Gastrocnemius medialis (tissue), 4 donors: ENCODE data around the gene CACNG1. TPM values are rescaled to one million over a fixed set of nuclear protein-coding genes. Genes with fewer than 3 reads are reported as not detected.

Experiments used
- ATAC-seq, 2 donors: fragments of 150-250 bp; one replicate each; pipeline ENCODE4 v1.9.1; 2016
- DNase-seq, 2 donors: peaks; one replicate each; pipeline ENCODE4 v3.0.0-alpha.2; 2019
- H3K27ac ChIP-seq, 4 donors: fragments of 200-600 bp; sonication (generic); 1 replicate in 1 of 4; 2 replicates in 3 of 4; pipeline ENCODE4 v1.5.1; 2016 to 2018; ENCODE audit warnings: mild to moderate bottlenecking in 2 of 4, moderate library complexity in 1 of 4
- H3K27me3 ChIP-seq, 3 donors: fragments of 200-600 bp; sonication (generic) in 2 of 3; 1 replicate in 1 of 3; 2 replicates in 2 of 3; pipeline versions ENCODE4 v1.5.1 to v1.6.0; 2016 to 2019; ENCODE audit warnings: mild to moderate bottlenecking in 1 of 3, moderate library complexity in 1 of 3
- H3K36me3 ChIP-seq, 2 donors: fragments of 200-600 bp; sonication (generic) in 1 of 2; one replicate each; pipeline ENCODE4 v1.5.1; 2017 to 2018
- H3K4me1 ChIP-seq, 2 donors: fragments of 200-600 bp; sonication (generic) in 1 of 2; one replicate each; pipeline ENCODE4 v1.5.1; 2016 to 2017; ENCODE audit warnings: mild to moderate bottlenecking in 2 of 2
- H3K4me3 ChIP-seq, 4 donors: fragments of 200-600 bp; sonication (generic) in 3 of 4; 1 replicate in 1 of 4; 2 replicates in 3 of 4; pipeline ENCODE4 v1.5.1; 2016 to 2019; ENCODE audit warnings: mild to moderate bottlenecking in 2 of 4
- H3K9me3 ChIP-seq, 3 donors: fragments of 200-600 bp; sonication (generic) in 2 of 3; 1 replicate in 1 of 3; 2 replicates in 2 of 3; pipeline ENCODE4 v1.5.1; 2016 to 2019
- CTCF ChIP-seq, 5 experiments: fragments of 450-650 bp in 3 of 5; fragments of 200-600 bp in 2 of 5; sonication (generic) in 2 of 5; IDR thresholded peaks in 4 of 5; conservative IDR thresholded peaks in 1 of 5; 1 replicate in 4 of 5; 2 replicates in 1 of 5; pipeline ENCODE4 v1.5.1; 2016 to 2019; ENCODE audit warnings: antibody characterized with exemption in 5 of 5, mild to moderate bottlenecking in 3 of 5, moderate library complexity in 3 of 5
- POLR2A ChIP-seq, 2 donors: fragments of 450-650 bp; IDR thresholded peaks; one replicate each; pipeline ENCODE4 v1.6.1; 2017; ENCODE audit warnings: antibody characterized with exemption in 2 of 2, mild to moderate bottlenecking in 2 of 2, moderate library complexity in 2 of 2
- in situ Hi-C, 4 donors: fragments of 200-750 bp; cut with MboI; loops; one replicate each; pipeline versions ENCODE4 v1.15.0 to v1.8.0; 2017; ENCODE audit warnings: low sequenced_read_pairs in 4 of 4
- intact Hi-C: fragments of 100-400 bp; cut with DNase I; formaldehyde crosslinking; loops from one replicate; pipeline ENCODE4 v1.15.1; 2023; ENCODE audit warnings: low total_unique reads
- total RNA-seq, 4 donors: library from RNA; depleted of rRNA; stranded (reverse); fragments of >200 nt; gene quantifications; one replicate each; pipeline versions ENCODE4 v1.1.0 to v1.2.3, GENCODE V29; 2016

CACNG1 gene
- total RNA-seq, 4 donors from 2014 or later: 120 to 203 (median 154) TPM

- Histone ChIP-seq H3K4me3 (no peak overlapping the region), H3K27me3 (no peaks in the 10 kb centered on the region), H3K9me3 (no peaks in the 10 kb centered on the region), H3K27ac (peak overlapping the region; percentile 97 to 98 (median 98)), H3K36me3 (peaks cover 0 to 26% of the 10 kb centered on the region in 2 donors), H3K4me1 (peaks cover 69 to 81% of the 10 kb centered on the region in 2 donors)
- in situ Hi-C loops: no loop called here
- no peak for ATAC-seq
- intact Hi-C loops: no loop called here
- peak in 1 of 2 donors; percentile 9 for DNase-seq
- no peak for TF ChIP-seq POLR2A (IDR thresholded peaks at IDR 0.05)
- TF ChIP-seq CTCF (IDR thresholded peaks at IDR 0.05 in 4 of 5, conservative IDR thresholded peaks at IDR 0.05 in 1 of 5): no peak
Observed at GRCh38 chr17:67052720-67053437, 8.5 kb downstream of the CACNG1 start.

- TF ChIP-seq POLR2A (IDR thresholded peaks at IDR 0.05): no peak
- no peak for TF ChIP-seq CTCF (IDR thresholded peaks at IDR 0.05 in 4 of 5, conservative IDR thresholded peaks at IDR 0.05 in 1 of 5)
- peaks cover 0 to 25% of the 10 kb centered on the region in 2 donors for H3K36me3 ChIP-seq
- in situ Hi-C loops: no loop called here
- no peaks in the 10 kb centered on the region for H3K9me3 ChIP-seq
- H3K4me1 ChIP-seq: peaks cover 69 to 77% of the 10 kb centered on the region in 2 donors
- H3K27me3 ChIP-seq: no peaks in the 10 kb centered on the region
- H3K4me3 ChIP-seq: no peak overlapping the region
- ATAC-seq: no peak
- peak overlapping the region; percentile 97 to 98 (median 98) for H3K27ac ChIP-seq
- intact Hi-C loops: no loop called here
- DNase-seq: peak in 1 of 2 donors; percentile 15
Observed at GRCh38 chr17:67053438-67054000, 9.2 kb downstream of the CACNG1 start.

GRCh38 chr17:67054011-67054591 lies 9.7 kb downstream of the CACNG1 start:
- TF ChIP-seq POLR2A (IDR thresholded peaks at IDR 0.05) (no peak), CTCF (IDR thresholded peaks at IDR 0.05 in 4 of 5, conservative IDR thresholded peaks at IDR 0.05 in 1 of 5) (no peak)
- H3K27me3 ChIP-seq: no peaks in the 10 kb centered on the region
- ATAC-seq: no peak
- DNase-seq: peak in 1 of 2 donors; percentile 12
- H3K27ac ChIP-seq: peak overlapping the region; percentile 97 to 98 (median 98)
- H3K36me3 ChIP-seq: peaks cover 0 to 20% of the 10 kb centered on the region in 2 donors
- in situ Hi-C loops: no loop called here
- H3K4me3 ChIP-seq: no peak overlapping the region
- H3K9me3 ChIP-seq: no peaks in the 10 kb centered on the region
- intact Hi-C loops: no loop called here
- peaks cover 71 to 74% of the 10 kb centered on the region in 2 donors for H3K4me1 ChIP-seq

GRCh38 chr17:67054608-67055007 lies 10.3 kb downstream of the CACNG1 start:
- DNase-seq: no peak
- intact Hi-C loops (no loop called here), in situ Hi-C loops (no loop called here)
- H3K27me3 ChIP-seq: no peaks in the 10 kb centered on the region
- no peak for ATAC-seq
- no peak overlapping the region for H3K4me3 ChIP-seq
- no peaks in the 10 kb centered on the region for H3K9me3 ChIP-seq
- H3K4me1 ChIP-seq: peaks cover 66 to 72% of the 10 kb centered on the region in 2 donors
- peaks cover 0 to 15% of the 10 kb centered on the region in 2 donors for H3K36me3 ChIP-seq
- peak overlapping the region; percentile 97 to 98 (median 98) for H3K27ac ChIP-seq
- TF ChIP-seq CTCF (IDR thresholded peaks at IDR 0.05 in 4 of 5, conservative IDR thresholded peaks at IDR 0.05 in 1 of 5): no peak
- TF ChIP-seq POLR2A (IDR thresholded peaks at IDR 0.05): no peak
